ENCODE measurements around the gene CITED4. TPM values are rescaled to one million over a fixed set of nuclear protein-coding genes. Genes with fewer than 3 reads are reported as not detected.

CITED4 gene
- total RNA-seq, 2 experiments from 2014 or later: 2.0 TPM; not detected in 1

DNA sequence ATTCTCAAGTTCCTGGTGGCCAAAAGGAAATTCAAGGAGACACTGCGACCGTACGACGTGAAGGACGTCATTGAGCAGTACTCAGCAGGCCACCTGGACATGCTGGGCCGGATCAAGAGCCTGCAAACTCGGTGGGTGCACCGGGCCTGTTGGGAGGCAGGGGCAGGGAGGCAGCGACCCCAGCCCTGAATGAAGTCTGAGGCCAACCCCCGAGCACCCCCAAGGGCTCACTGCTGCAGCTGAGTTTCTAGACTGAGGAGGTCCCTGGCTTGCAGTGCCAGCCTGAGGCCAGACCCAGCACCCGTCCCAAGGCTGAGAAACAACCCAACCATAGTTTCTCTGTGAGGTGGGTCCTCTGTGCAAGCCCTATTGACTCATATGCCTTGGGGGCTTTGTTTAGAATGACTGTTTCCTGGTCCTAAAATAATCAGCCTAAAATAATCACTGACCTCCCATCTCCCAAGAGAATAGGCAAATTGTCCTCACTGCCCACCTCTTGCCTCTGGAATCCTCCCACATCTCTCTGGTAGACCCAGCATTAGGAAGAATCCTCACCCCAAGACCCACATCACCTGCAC, 27.1 kb downstream of the CITED4 start:
- ChIA-PET POLR2A (interaction anchor here (0.7 kb wide), 1 partner anchor 18 kb away, joined by 3 read pairs; no protein-coding TSS in a partner anchor), CTCF (ENCODE audit: unreplicated experiment) (no interaction called here)
- Histone ChIP-seq H3K36me3 (ENCODE audit: insufficient read depth, low read length) (no peaks in the 10 kb centered on the region), H3K27ac (ENCODE audit: low read depth, low read length, poor library complexity, severe bottlenecking) (no peak overlapping the region), H2AFZ (ENCODE audit: low read length) (no peak overlapping the region), H3K4me3 (ENCODE audit: low read depth, low read length, poor library complexity, severe bottlenecking) (no peak overlapping the region), H3K4me1 (ENCODE audit: insufficient read depth, low read length, poor library complexity, severe bottlenecking) (no peaks in the 10 kb centered on the region), H4K20me1 (ENCODE audit: insufficient read depth, low read length) (no peaks in the 10 kb centered on the region), H3K4me2 (ENCODE audit: low read length) (no peak overlapping the region), H3K9me2 (ENCODE audit: insufficient read depth, low read length) (no peaks in the 10 kb centered on the region), H3K79me2 (ENCODE audit: insufficient read depth, low read depth, low read length) (no peaks in the 10 kb centered on the region), H3K9me3 (ENCODE audit: low read length) (no peaks in the 10 kb centered on the region)
- intact Hi-C loops (cut with micrococcal nuclease; ENCODE audit: unreplicated experiment): no loop called here
- no TSS peak for BruUV-seq (replicated peaks)
- TF ChIP-seq CTCF (conservative IDR thresholded peaks at IDR 0.05; ENCODE audit: low read length): no peak
- TF ChIP-seq EZH2phosphoT487 (IDR thresholded peaks at IDR 0.05; ENCODE audit: borderline replicate concordance, low read depth, low read length): no peak
- DNase-seq (ENCODE audit: low spot score): no peak

DNA sequence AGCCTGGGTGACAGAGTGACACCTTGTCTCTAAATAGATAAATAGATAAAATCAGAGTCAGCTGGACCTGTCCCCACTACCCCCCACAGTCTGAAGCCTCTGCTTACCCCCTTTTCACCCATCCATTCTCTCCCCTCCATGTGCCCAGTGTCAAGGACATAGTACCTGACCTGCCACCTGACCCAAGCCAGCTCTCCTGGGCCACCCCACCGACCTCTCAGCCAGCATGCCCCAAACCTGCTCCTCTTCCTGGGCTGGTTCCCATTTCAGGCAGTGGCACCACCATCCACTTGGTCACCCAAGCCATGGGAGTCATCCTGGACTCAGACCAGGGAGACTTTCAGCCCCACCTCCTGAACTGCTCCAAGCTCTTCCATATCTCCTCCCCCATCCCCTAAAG, 28.2 kb downstream of the CITED4 start:
- no peak for DNase-seq (ENCODE audit: low spot score)
- POLR2A ChIA-PET: interaction anchor here (0.7 kb wide), 1 partner anchor 58 kb away, joined by 5 read pairs; no protein-coding TSS in a partner anchor

More for the DNA sequence above, 28.2 kb downstream of the CITED4 start:
- Histone ChIP-seq H3K27ac (ENCODE audit: low read depth, low read length, poor library complexity, severe bottlenecking) (no peak overlapping the region), H3K36me3 (ENCODE audit: insufficient read depth, low read length) (no peaks in the 10 kb centered on the region), H3K4me1 (ENCODE audit: insufficient read depth, low read length, poor library complexity, severe bottlenecking) (no peaks in the 10 kb centered on the region), H2AFZ (ENCODE audit: low read length) (no peak overlapping the region), H3K9me3 (ENCODE audit: low read length) (no peaks in the 10 kb centered on the region), H3K4me3 (ENCODE audit: low read depth, low read length, poor library complexity, severe bottlenecking) (no peak overlapping the region), H4K20me1 (ENCODE audit: insufficient read depth, low read length) (no peaks in the 10 kb centered on the region), H3K79me2 (ENCODE audit: insufficient read depth, low read depth, low read length) (no peaks in the 10 kb centered on the region), H3K9me2 (ENCODE audit: insufficient read depth, low read length) (no peaks in the 10 kb centered on the region), H3K4me2 (ENCODE audit: low read length) (no peak overlapping the region)
- TF ChIP-seq CTCF (conservative IDR thresholded peaks at IDR 0.05; ENCODE audit: low read length): no peak
- TF ChIP-seq EZH2phosphoT487 (IDR thresholded peaks at IDR 0.05; ENCODE audit: borderline replicate concordance, low read depth, low read length): no peak
- intact Hi-C loops (cut with micrococcal nuclease; ENCODE audit: unreplicated experiment): no loop called here
- CTCF ChIA-PET (ENCODE audit: unreplicated experiment): no interaction called here
- no TSS peak for BruUV-seq (replicated peaks)
